ENCODE measurements around the gene SPRR4. TPM values are rescaled to one million over a fixed set of nuclear protein-coding genes. Genes with fewer than 3 reads are reported as not detected.
"Not testable (repeated sequence)": the region's sequence is repeated elsewhere in the genome, so short reads cannot be mapped to it uniquely, and the experiment has no call there.

Gene SPRR4
- total and polyA plus RNA-seq, 2 experiments from 2014 or later: not detected

- DNase-seq (ENCODE audit: low spot score): no peak
- no peaks in the 10 kb centered on the region for H4K20me1 ChIP-seq (ENCODE audit: insufficient read depth, poor library complexity, severe bottlenecking)
- H2AFZ ChIP-seq: no peak overlapping the region
- H3K27ac ChIP-seq: no peak overlapping the region
- no peaks in the 10 kb centered on the region for H3K9me2 ChIP-seq (replicated peaks; ENCODE audit: insufficient read depth)
- no peaks in the 10 kb centered on the region for H3K4me1 ChIP-seq (ENCODE audit: insufficient read depth)
- H3K9me3 ChIP-seq (ENCODE audit: low read depth): peaks cover 2% of the 10 kb centered on the region
- no peaks in the 10 kb centered on the region for H3K79me2 ChIP-seq
- no peaks in the 10 kb centered on the region for H3K36me3 ChIP-seq (replicated peaks; ENCODE audit: insufficient read depth, low read depth)
- no peak overlapping the region for H3K4me3 ChIP-seq
- 55% methylated on average over 6 of the region's 6 CpGs for WGBS (ENCODE audit: low lambda C conversion rate, missing lambda C conversion rate)
- no peak overlapping the region for H3K4me2 ChIP-seq
- no peak for TF ChIP-seq EZH2phosphoT487 (IDR thresholded peaks at IDR 0.05; ENCODE audit: low read depth, severe bottlenecking, unreplicated experiment)
- TF ChIP-seq, protein P1, sequence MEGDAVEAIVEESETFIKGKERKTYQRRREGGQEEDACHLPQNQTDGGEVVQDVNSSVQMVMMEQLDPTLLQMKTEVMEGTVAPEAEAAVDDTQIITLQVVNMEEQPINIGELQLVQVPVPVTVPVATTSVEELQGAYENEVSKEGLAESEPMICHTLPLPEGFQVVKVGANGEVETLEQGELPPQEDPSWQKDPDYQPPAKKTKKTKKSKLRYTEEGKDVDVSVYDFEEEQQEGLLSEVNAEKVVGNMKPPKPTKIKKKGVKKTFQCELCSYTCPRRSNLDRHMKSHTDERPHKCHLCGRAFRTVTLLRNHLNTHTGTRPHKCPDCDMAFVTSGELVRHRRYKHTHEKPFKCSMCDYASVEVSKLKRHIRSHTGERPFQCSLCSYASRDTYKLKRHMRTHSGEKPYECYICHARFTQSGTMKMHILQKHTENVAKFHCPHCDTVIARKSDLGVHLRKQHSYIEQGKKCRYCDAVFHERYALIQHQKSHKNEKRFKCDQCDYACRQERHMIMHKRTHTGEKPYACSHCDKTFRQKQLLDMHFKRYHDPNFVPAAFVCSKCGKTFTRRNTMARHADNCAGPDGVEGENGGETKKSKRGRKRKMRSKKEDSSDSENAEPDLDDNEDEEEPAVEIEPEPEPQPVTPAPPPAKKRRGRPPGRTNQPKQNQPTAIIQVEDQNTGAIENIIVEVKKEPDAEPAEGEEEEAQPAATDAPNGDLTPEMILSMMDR (IDR thresholded peaks at IDR 0.05; ENCODE audit: poor library complexity): no peak
- TF ChIP-seq EZH2 (IDR thresholded peaks at IDR 0.05; ENCODE audit: borderline replicate concordance): no peak
- no peaks in the 10 kb centered on the region for H3K27me3 ChIP-seq
These were observed 29.4 kb downstream of the SPRR4 start for GRCh38 chr1:152999818-153000217.

DNA sequence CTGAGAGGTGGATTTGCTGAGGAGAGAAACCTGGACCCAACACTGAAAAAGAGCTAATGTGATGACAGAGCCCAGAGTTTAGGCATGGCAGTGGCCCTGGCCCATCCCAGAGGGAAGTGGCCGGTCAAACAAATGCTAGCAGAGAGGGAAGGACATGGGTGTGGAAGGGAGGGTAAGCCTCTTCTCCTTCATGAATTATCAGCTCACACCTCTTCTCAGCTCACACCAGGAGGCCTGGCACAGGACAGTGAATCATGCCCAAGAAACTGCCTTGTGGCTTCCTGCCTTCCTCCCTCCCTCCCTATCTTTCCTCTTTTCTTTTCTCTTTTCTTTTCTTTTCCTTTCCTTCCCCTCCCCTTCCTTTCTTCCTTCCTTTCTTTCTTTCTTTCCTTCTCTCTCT is 29.8 kb downstream of the SPRR4 start:
- 90% methylated on average over 1 of the region's 1 CpG for WGBS (ENCODE audit: low lambda C conversion rate, missing lambda C conversion rate)
- H3K27ac ChIP-seq: no peak overlapping the region
- H3K9me3 ChIP-seq (ENCODE audit: low read depth): peaks cover 2% of the 10 kb centered on the region
- H4K20me1 ChIP-seq (ENCODE audit: insufficient read depth, poor library complexity, severe bottlenecking): no peaks in the 10 kb centered on the region
- H2AFZ ChIP-seq: no peak overlapping the region
- TF ChIP-seq EZH2phosphoT487 (IDR thresholded peaks at IDR 0.05; ENCODE audit: low read depth, severe bottlenecking, unreplicated experiment) (no peak), EZH2 (IDR thresholded peaks at IDR 0.05; ENCODE audit: borderline replicate concordance) (no peak)
- TF ChIP-seq, protein P1 (IDR thresholded peaks at IDR 0.05; ENCODE audit: poor library complexity): no peak
- no peaks in the 10 kb centered on the region for H3K79me2 ChIP-seq
- no peak overlapping the region for H3K4me2 ChIP-seq
- no peaks in the 10 kb centered on the region for H3K27me3 ChIP-seq
- H3K9me2 ChIP-seq (replicated peaks; ENCODE audit: insufficient read depth): no peaks in the 10 kb centered on the region
- no peaks in the 10 kb centered on the region for H3K36me3 ChIP-seq (replicated peaks; ENCODE audit: insufficient read depth, low read depth)
- no peaks in the 10 kb centered on the region for H3K4me1 ChIP-seq (ENCODE audit: insufficient read depth)
- DNase-seq (ENCODE audit: low spot score): no peak
- H3K4me3 ChIP-seq: no peak overlapping the region

- Histone ChIP-seq H3K9me2 (replicated peaks; ENCODE audit: insufficient read depth) (no peaks in the 10 kb centered on the region), H3K36me3 (replicated peaks; ENCODE audit: insufficient read depth, low read depth) (no peaks in the 10 kb centered on the region), H3K27ac (no peak within 1 kb of the TSS), H4K20me1 (ENCODE audit: insufficient read depth, poor library complexity, severe bottlenecking) (no peaks in the 10 kb centered on the region), H2AFZ (no peak within 1 kb of the TSS), H3K9me3 (ENCODE audit: low read depth) (peaks cover 2% of the 10 kb centered on the region), H3K79me2 (no peaks in the 10 kb centered on the region), H3K4me3 (no peak within 1 kb of the TSS), H3K4me1 (ENCODE audit: insufficient read depth) (no peaks in the 10 kb centered on the region), H3K4me2 (no peak within 1 kb of the TSS), H3K27me3 (no peaks in the 10 kb centered on the region)
- DNase-seq (ENCODE audit: low spot score): no peak
- 28% methylated on average over 2 of the region's 2 CpGs for WGBS (ENCODE audit: low lambda C conversion rate, missing lambda C conversion rate)
- no peak for TF ChIP-seq EZH2phosphoT487 (IDR thresholded peaks at IDR 0.05; ENCODE audit: low read depth, severe bottlenecking, unreplicated experiment)
- no peak for TF ChIP-seq EZH2 (IDR thresholded peaks at IDR 0.05; ENCODE audit: borderline replicate concordance)
- TF ChIP-seq, protein P1 (IDR thresholded peaks at IDR 0.05; ENCODE audit: poor library complexity): no peak
These were observed 30.9 kb downstream of the SPRR4 start, which contains the start of gene SPRR3 for GRCh38 chr1:153001382-153001781. SPRR3 (plus strand) TSS chr1:153001749; CDS start chr1:153003021, 1,272 bp downstream.

- 61% methylated on average over 8 of the region's 8 CpGs for WGBS (ENCODE audit: low lambda C conversion rate, missing lambda C conversion rate)
These were observed 40.8 kb downstream of the SPRR4 start for GRCh38 chr1:153011235-153011758.

GRCh38 chr1:153021829-153022228 is 51.4 kb downstream of the SPRR4 start:
- H3K36me3 ChIP-seq (replicated peaks; ENCODE audit: insufficient read depth, low read depth); H3K4me1 ChIP-seq (ENCODE audit: insufficient read depth); H3K27me3 ChIP-seq; H3K9me2 ChIP-seq (replicated peaks; ENCODE audit: insufficient read depth); DNase-seq (ENCODE audit: low spot score); H4K20me1 ChIP-seq (ENCODE audit: insufficient read depth, poor library complexity, severe bottlenecking); H2AFZ ChIP-seq; H3K27ac ChIP-seq; H3K4me2 ChIP-seq; H3K79me2 ChIP-seq; H3K4me3 ChIP-seq; H3K9me3 ChIP-seq (ENCODE audit: low read depth): not testable (repeated sequence)
- 22% methylated on average over 2 of the region's 2 CpGs for WGBS (ENCODE audit: low lambda C conversion rate, missing lambda C conversion rate)

More at GRCh38 chr1:153011235-153011758, 40.8 kb downstream of the SPRR4 start:
- H3K9me3 ChIP-seq (ENCODE audit: low read depth); H3K4me2 ChIP-seq; H3K4me1 ChIP-seq (ENCODE audit: insufficient read depth); H2AFZ ChIP-seq; H3K9me2 ChIP-seq (replicated peaks; ENCODE audit: insufficient read depth); H3K27me3 ChIP-seq; DNase-seq (ENCODE audit: low spot score); H3K4me3 ChIP-seq; H4K20me1 ChIP-seq (ENCODE audit: insufficient read depth, poor library complexity, severe bottlenecking); H3K27ac ChIP-seq; H3K36me3 ChIP-seq (replicated peaks; ENCODE audit: insufficient read depth, low read depth); H3K79me2 ChIP-seq: not testable (repeated sequence)

Data from hepatocyte (in vitro differentiated cells).